Bone marrow (tissue), 2 donors: ENCODE measurements around the gene KRTAP4-4.

Experiments
- DNase-seq, 2 donors: peaks; one replicate each; lab custom pipeline; 2025; lab: John Stamatoyannopoulos, UW

KRTAP4-4 gene

GRCh38 chr17:41111151-41111885 lies 49.2 kb downstream of the KRTAP4-4 start:
- DNase-seq: no peak
